Vein endothelial cell (primary cell): ENCODE data around the gene PPP1R3F. TPM values are rescaled to one million over a fixed set of nuclear protein-coding genes. Genes with fewer than 3 reads are reported as not detected.

Experiments
- total RNA-seq: library from RNA; depleted of rRNA; stranded (reverse); fragments of >200 nt; gene quantifications from 2 replicates; pipeline ENCODE4 v1.2.3, GENCODE V29; 2012

Gene PPP1R3F, protein sequence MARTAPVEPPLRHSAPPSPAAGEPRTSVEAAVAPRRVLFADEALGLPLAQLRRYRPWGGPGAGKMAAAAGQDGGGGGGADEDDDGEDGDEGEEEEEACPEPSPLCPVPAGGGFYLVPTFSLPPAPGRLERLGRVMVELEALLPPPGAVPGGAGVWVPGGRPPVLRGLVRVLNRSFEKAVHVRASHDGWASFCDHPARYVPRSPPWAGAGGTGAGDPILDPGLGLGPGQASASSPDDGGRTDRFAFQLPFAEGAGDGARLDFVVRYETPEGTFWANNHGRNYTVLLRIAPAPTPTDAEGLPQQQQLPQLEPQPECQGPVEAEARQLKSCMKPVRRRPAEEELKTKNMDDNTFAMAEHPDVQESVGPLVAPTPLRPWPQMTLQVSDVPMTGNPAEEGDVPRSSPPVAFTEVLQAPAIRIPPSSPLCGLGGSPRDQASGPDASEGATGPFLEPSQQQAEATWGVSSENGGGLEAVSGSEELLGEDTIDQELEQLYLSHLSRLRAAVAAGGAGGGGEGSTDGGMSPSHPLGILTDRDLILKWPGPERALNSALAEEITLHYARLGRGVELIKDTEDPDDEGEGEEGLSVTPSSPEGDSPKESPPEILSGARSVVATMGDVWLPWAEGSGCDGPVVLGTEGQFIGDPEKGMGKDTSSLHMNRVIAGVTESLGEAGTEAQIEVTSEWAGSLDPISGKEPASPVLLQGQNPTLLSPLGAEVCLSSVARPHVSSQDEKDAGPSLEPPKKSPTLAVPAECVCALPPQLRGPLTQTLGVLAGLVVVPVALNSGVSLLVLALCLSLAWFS
- 1.3 and 2.1 TPM in 2 replicates for total RNA-seq

DNA sequence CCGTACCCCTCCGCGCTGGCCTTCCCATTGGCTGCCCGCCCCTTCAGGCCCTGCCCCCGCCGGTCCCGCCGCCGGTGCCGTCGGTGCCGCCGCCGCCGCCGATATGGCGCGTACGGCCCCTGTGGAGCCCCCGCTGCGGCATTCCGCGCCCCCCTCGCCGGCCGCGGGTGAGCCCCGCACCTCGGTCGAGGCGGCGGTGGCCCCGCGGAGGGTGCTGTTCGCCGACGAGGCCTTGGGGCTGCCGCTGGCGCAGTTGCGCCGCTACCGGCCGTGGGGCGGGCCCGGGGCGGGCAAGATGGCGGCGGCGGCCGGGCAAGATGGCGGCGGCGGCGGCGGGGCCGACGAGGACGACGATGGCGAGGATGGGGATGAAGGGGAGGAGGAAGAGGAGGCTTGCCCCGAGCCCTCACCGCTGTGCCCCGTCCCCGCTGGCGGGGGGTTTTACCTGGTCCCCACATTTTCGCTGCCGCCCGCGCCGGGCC, at the start of gene PPP1R3F:
Gene PPP1R3F (plus strand): TSS at position 27 of the 482 bp plus-strand sequence. CDS start 77 bp downstream, at position 104.

DNA sequence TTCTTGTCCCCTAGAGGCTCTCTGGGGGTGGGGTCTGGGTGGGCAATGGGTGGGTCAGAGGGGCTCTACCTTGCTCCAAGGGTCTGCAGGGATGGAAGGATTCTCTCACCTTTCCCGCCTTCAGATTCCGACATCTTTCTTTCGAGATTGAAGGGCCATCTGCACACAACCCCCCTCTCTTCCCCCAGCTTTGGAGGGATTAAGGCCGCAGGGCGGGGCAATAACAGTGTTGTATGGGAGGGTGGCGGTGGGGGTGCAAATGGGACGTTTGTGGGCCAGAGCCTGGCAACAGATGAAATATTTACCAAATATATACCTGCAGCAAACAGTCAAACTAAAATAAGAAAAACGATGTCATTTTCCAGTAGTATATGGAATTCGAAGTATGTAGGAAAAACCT, 36.4 kb upstream of the PPP1R3F start, which contains the start of gene CACNA1F:
Gene CACNA1F (minus strand): TSS at position 165 of the 400 bp plus-strand sequence. CDS start 31 bp downstream, at position 134.

DNA sequence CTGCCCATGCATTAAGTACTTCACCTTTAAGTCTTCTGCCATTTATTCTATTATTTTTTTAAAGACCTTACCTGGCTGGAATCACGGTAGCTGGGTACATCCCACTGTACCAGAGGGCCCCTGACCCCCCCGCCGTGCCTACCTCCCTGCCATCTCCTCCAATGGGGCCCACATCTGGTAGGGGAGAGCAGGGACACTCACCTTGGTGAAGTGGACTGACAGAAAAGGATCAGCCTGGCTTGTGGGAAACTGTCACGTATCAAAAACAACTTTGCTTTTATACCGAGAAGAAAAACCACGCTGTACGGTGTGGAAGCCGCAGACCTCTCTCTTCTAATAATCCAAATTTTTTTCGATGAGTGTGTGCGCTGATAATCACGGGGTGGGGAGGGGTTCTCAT, 5.1 kb upstream of the PPP1R3F start, which contains the start of gene FOXP3:
Gene FOXP3 (minus strand): TSS at position 251 of the 400 bp plus-strand sequence. CDS start 6,205 bp downstream, outside the sequence.

DNA sequence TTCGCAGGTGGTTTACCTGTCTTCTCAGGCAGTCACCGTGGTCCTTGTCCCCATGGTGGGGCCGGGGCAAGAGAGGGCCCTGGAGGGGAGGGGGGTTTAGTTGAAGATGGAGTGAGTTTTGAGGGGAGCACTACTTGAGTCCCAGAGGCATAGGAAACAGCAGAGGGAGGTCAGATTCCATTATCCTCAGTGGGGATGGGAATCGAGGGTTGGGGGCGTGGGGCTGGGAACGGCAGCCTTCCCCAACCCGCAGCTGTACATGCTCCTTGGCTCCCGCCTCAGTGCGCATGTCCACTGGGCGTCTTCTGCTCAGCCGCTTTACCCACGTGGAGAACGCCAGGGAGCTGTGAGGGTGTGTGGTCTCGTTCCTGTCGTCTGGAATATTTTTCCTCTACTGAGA, 33.8 kb downstream of the PPP1R3F start, which contains the start of gene GAGE10:
Gene GAGE10 (plus strand): TSS at position 301 of the 400 bp plus-strand sequence. CDS start 1,214 bp downstream, outside the sequence.

DNA sequence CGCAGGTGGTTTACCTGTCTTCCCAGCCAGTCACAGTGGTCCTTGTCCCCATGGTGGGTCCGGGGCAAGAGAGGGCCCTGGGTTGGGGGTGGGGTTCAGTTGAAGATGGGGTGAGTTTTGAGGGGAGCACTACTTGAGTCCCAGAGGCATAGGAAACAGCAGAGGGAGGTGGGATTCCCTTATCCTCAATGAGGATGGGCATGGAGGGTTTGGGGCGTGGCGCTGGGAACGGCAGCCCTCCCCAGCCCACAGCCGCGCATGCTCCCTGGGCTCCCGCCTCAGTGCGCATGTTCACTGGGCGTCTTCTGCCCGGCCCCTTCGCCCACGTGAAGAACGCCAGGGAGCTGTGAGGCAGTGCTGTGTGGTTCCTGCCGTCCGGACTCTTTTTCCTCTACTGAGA, 52.1 kb downstream of the PPP1R3F start, which contains the start of gene GAGE12J:
Gene GAGE12J (plus strand): TSS at position 301 of the 400 bp plus-strand sequence. CDS start 1,157 bp downstream, outside the sequence.

DNA sequence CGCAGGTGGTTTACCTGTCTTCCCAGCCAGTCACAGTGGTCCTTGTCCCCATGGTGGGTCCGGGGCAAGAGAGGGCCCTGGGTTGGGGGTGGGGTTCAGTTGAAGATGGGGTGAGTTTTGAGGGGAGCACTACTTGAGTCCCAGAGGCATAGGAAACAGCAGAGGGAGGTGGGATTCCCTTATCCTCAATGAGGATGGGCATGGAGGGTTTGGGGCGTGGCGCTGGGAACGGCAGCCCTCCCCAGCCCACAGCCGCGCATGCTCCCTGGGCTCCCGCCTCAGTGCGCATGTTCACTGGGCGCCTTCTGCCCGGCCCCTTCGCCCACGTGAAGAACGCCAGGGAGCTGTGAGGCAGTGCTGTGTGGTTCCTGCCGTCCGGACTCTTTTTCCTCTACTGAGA, 61.7 kb downstream of the PPP1R3F start, which contains the start of gene GAGE13:
Gene GAGE13 (plus strand): TSS at position 301 of the 400 bp plus-strand sequence. CDS start 1,156 bp downstream, outside the sequence.

Other genes starting within 250 kb of the PPP1R3F start
- gene TFE3, start 226.4 kb upstream of the PPP1R3F start, total RNA-seq = 30.4 and 31.7 TPM in 2 replicates
- gene CCDC120, start 210.8 kb upstream of the PPP1R3F start, total RNA-seq = 1.5 and 1.6 TPM in 2 replicates
- gene PRAF2, start 195.8 kb upstream of the PPP1R3F start, total RNA-seq = 7.3 and 9.8 TPM in 2 replicates
- gene WDR45, start 189.9 kb upstream of the PPP1R3F start, total RNA-seq = 24.5 and 36.4 TPM in 2 replicates
- gene GPKOW, start 146.1 kb upstream of the PPP1R3F start, total RNA-seq = 18.9 and 22.5 TPM in 2 replicates
- gene MAGIX, start 107.0 kb upstream of the PPP1R3F start, total RNA-seq = 0.65 and 0.76 TPM in 2 replicates
- gene PLP2, start 97.9 kb upstream of the PPP1R3F start, total RNA-seq = 44.4 and 45.8 TPM in 2 replicates
- 5.8 and 7.2 TPM in 2 replicates for gene PRICKLE3, start 83.4 kb upstream of the PPP1R3F start, total RNA-seq
- gene SYP, start 69.6 kb upstream of the PPP1R3F start, total RNA-seq = under 0.01 and 0.10 TPM in 2 replicates
- under 0.01 TPM in 1 of 2 replicates, not detected in the other for gene CACNA1F, start 36.5 kb upstream of the PPP1R3F start, total RNA-seq
- 13.9 and 18.6 TPM in 2 replicates for gene CCDC22, start 34.3 kb upstream of the PPP1R3F start, total RNA-seq
- 0.33 TPM in 1 of 2 replicates, not detected in the other for gene FOXP3, start 5.1 kb upstream of the PPP1R3F start, total RNA-seq
- not detected in 2 replicates for gene GAGE10, start 33.9 kb downstream of the PPP1R3F start, total RNA-seq
- gene GAGE12J, start 52.2 kb downstream of the PPP1R3F start, total RNA-seq = not detected in 2 replicates
- not detected in 2 replicates for gene GAGE13, start 61.8 kb downstream of the PPP1R3F start, total RNA-seq